GM23338 (cell line): ENCODE measurements around the gene PDE1A. TPM values are rescaled to one million over a fixed set of nuclear protein-coding genes. Genes with fewer than 3 reads are reported as not detected.

ENCODE experiments used
- ATAC-seq: fragments of 200-7000 bp; cut with Tn5 transposase; 3 replicates; pipeline ENCODE4 v1.9.1; 2020
- DNase-seq: peaks from one replicate; pipeline ENCODE4 v3.0.0-alpha.2; 2015; ENCODE audit warnings: low spot score
- H2AFZ ChIP-seq: fragments of 200-600 bp; sonication (generic); 2 replicates; pipeline ENCODE4 v1.8.0; 2016; ENCODE audit warnings: antibody characterized with exemption, mild to moderate bottlenecking, moderate library complexity
- H3F3A ChIP-seq: fragments of 200-600 bp; sonication (generic); replicated peaks from 2 replicates; pipeline ENCODE4 v1.8.0; 2017; ENCODE audit warnings: antibody characterized with exemption, mixed run types, low read depth
- H3K27ac ChIP-seq: fragments of 200-600 bp; sonication (generic); 2 replicates; pipeline ENCODE4 v1.6.1; 2016; ENCODE audit warnings: low read depth
- H3K27me3 ChIP-seq: fragments of 200-600 bp; sonication (generic); 2 replicates; pipeline ENCODE4 v1.8.0; 2016; ENCODE audit warnings: mild to moderate bottlenecking, mixed run types, moderate library complexity; ENCODE audit not compliant: insufficient read depth
- H3K36me3 ChIP-seq: fragments of 200-600 bp; sonication (generic); 2 replicates; pipeline ENCODE4 v1.8.0; 2016; ENCODE audit warnings: mild to moderate bottlenecking; ENCODE audit not compliant: insufficient read depth
- H3K4me1 ChIP-seq: fragments of 200-600 bp; sonication (generic); 2 replicates; pipeline ENCODE4 v1.8.0; 2016; ENCODE audit warnings: mild to moderate bottlenecking, moderate library complexity; ENCODE audit not compliant: insufficient read depth
- H3K4me2 ChIP-seq: fragments of 200-600 bp; sonication (generic); 2 replicates; pipeline ENCODE4 v1.7.1; 2017; ENCODE audit warnings: mixed run types
- H3K4me3 ChIP-seq: fragments of 200-600 bp; sonication (generic); 2 replicates; pipeline ENCODE4 v1.6.1; 2016; ENCODE audit warnings: mixed run types
- H3K79me2 ChIP-seq: fragments of 200-600 bp; sonication (generic); replicated peaks from 2 replicates; pipeline ENCODE4 v1.8.0; 2017; ENCODE audit warnings: mild to moderate bottlenecking; ENCODE audit not compliant: insufficient read depth
- H3K9me2 ChIP-seq: fragments of 200-600 bp; sonication (generic); 2 replicates; pipeline ENCODE4 v1.8.0; 2017; ENCODE audit not compliant: insufficient read depth
- H4K20me1 ChIP-seq: fragments of 200-600 bp; sonication (generic); replicated peaks from 2 replicates; pipeline ENCODE4 v1.8.0; 2017; ENCODE audit warnings: mild to moderate bottlenecking; ENCODE audit not compliant: insufficient read depth
- H3K27ac Mint-ChIP-seq: 2 replicates; pipeline ENCODE4 v1.8.0; 2020; ENCODE audit warnings: inconsistent platforms, mild to moderate bottlenecking, moderate library complexity, mixed read lengths
- H3K27me3 Mint-ChIP-seq: 3 replicates; pipeline ENCODE4 v1.8.0; 2022; ENCODE audit warnings: low read depth, mild to moderate bottlenecking, moderate library complexity, mixed read lengths, inconsistent platforms; ENCODE audit not compliant: insufficient read depth, poor library complexity
- H3K36me3 Mint-ChIP-seq: 3 replicates; pipeline ENCODE4 v1.8.0; 2021; ENCODE audit warnings: low read depth, mild to moderate bottlenecking, inconsistent platforms, moderate library complexity, mixed read lengths
- H3K4me1 Mint-ChIP-seq: 3 replicates; pipeline ENCODE4 v1.8.0; 2020; ENCODE audit warnings: mild to moderate bottlenecking, inconsistent platforms, mixed read lengths
- H3K4me3 Mint-ChIP-seq: 3 replicates; pipeline ENCODE4 v1.8.0; 2021; ENCODE audit warnings: moderate library complexity, mild to moderate bottlenecking, inconsistent platforms, mixed read lengths
- H3K9me3 Mint-ChIP-seq: 3 replicates; pipeline ENCODE4 v1.8.0; 2020; ENCODE audit warnings: moderate library complexity, mild to moderate bottlenecking, inconsistent platforms, mixed read lengths
- CREB1 ChIP-seq: fragments of 250-450 bp; sonication (Bioruptor Pico); IDR thresholded peaks from 2 replicates; pipeline ENCODE4 v1.5.0; 2020; ENCODE audit warnings: low read depth, mild to moderate bottlenecking, moderate library complexity
- ETS1 ChIP-seq: IDR thresholded peaks from 2 replicates; pipeline ENCODE4 v1.6.1; 2016; ENCODE audit warnings: antibody characterized with exemption
- EZH2 ChIP-seq: fragments of 200-600 bp; sonication (generic); IDR thresholded peaks from one replicate; pipeline ENCODE4 v1.8.0; 2017; ENCODE audit warnings: antibody characterized with exemption, mild to moderate bottlenecking, low read depth; ENCODE audit not compliant: unreplicated experiment
- EZH2phosphoT487 ChIP-seq: fragments of 200-600 bp; sonication (generic); IDR thresholded peaks from one replicate; pipeline ENCODE4 v1.8.1; 2018; ENCODE audit warnings: antibody characterized with exemption; ENCODE audit not compliant: unreplicated experiment
- JUNB ChIP-seq: IDR thresholded peaks from one replicate; pipeline ENCODE4 v1.6.1; 2016; ENCODE audit warnings: antibody characterized with exemption; ENCODE audit not compliant: unreplicated experiment
- NANOG ChIP-seq: IDR thresholded peaks from 2 replicates; pipeline ENCODE4 v1.6.1; 2016; ENCODE audit warnings: antibody characterized with exemption, borderline replicate concordance
- POLR2AphosphoS5 ChIP-seq: IDR thresholded peaks from 2 replicates; pipeline ENCODE4 v1.6.1; 2016; ENCODE audit warnings: antibody characterized with exemption, low read depth
- ZNF114 ChIP-seq: fragments of 250-450 bp; sonication (Bioruptor Pico); IDR thresholded peaks from 2 replicates; pipeline ENCODE4 v1.5.0; 2020; ENCODE audit warnings: mild to moderate bottlenecking, moderate library complexity
- ZNF331 ChIP-seq: fragments of 250-450 bp; sonication (Bioruptor Pico); IDR thresholded peaks from 2 replicates; pipeline ENCODE4 v1.5.0; 2020; ENCODE audit warnings: low read depth, mild to moderate bottlenecking, moderate library complexity
- polyA plus RNA-seq: library from polyadenylated mRNA; unstranded; fragments of >200 nt; fragmentation: Nextera tagmentation; extraction: Ambion mirVana; gene quantifications from 2 replicates; pipeline ENCODE4 v1.2.1, GENCODE V29; 2016
- total RNA-seq: library from RNA; depleted of rRNA; stranded (reverse); fragments of >200 nt; shearing (Covaris generic); gene quantifications from 2 replicates; pipeline ENCODE4 v1.2.3, GENCODE V29; 2014
- TF ChIP-seq, protein P1 (sequence below), 2 experiments: fragments of 200-600 bp in 1 of 2; sonication (generic) in 1 of 2; conservative IDR thresholded peaks; 2 replicates each; pipeline versions ENCODE4 v1.5.1 to v1.6.1; 2016 to 2017; ENCODE audit warnings: antibody characterized with exemption in 2 of 2, low read depth in 2 of 2, mild to moderate bottlenecking in 2 of 2, moderate library complexity in 1 of 2
- TF ChIP-seq, protein P2 (sequence below): IDR thresholded peaks from one replicate; pipeline ENCODE4 v1.6.1; 2018; ENCODE audit warnings: antibody characterized with exemption; ENCODE audit not compliant: unreplicated experiment

The PDE1A gene
- total and polyA plus RNA-seq, 2 experiments from 2014 or later, result 0.28 to 0.31 TPM

DNA sequence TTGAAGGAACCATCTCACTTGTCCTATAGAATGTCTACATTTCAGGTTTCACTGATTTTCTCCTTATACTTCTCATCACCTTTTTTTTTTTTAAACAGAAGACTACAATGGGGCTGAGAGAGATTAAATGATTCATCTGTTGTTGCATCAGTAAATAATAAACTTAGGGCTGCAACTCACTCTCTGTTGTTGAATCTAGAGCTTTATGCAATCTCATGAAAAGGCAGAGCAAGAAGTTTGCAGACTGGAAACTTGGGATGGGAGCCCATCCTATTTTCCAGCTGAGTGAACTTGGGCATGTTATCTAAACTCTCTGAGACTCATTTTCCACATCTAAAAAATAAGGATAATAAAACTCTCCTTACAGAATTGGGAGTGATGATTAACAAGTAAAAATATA is 58.4 kb downstream of the PDE1A start:
- Histone ChIP-seq H3K9me2 (no peaks in the 10 kb centered on the region), H3K27ac (no peak overlapping the region), H3K4me2 (no peak overlapping the region), H3K4me3 (no peak overlapping the region), H3F3A (no peaks in the 10 kb centered on the region), H3K4me1 (no peaks in the 10 kb centered on the region), H2AFZ (no peak overlapping the region), H3K36me3 (no peaks in the 10 kb centered on the region), H3K27me3 (no peaks in the 10 kb centered on the region), H3K79me2 (no peaks in the 10 kb centered on the region), H4K20me1 (no peaks in the 10 kb centered on the region)
- Mint-ChIP-seq H3K4me3 (no peak overlapping the region), H3K36me3 (no peaks in the 10 kb centered on the region), H3K27me3 (peaks cover 2% of the 10 kb centered on the region), H3K9me3 (no peaks in the 10 kb centered on the region), H3K4me1 (no peaks in the 10 kb centered on the region), H3K27ac (no peak overlapping the region)
- DNase-seq (no peak), ATAC-seq (no peak)
- TF ChIP-seq EZH2phosphoT487 (no peak), POLR2AphosphoS5 (no peak), ZNF114 (CRISPR knock-in tag) (no peak), NANOG (no peak), CREB1 (no peak), EZH2 (no peak), JUNB (no peak)
- TF ChIP-seq, protein P1, sequence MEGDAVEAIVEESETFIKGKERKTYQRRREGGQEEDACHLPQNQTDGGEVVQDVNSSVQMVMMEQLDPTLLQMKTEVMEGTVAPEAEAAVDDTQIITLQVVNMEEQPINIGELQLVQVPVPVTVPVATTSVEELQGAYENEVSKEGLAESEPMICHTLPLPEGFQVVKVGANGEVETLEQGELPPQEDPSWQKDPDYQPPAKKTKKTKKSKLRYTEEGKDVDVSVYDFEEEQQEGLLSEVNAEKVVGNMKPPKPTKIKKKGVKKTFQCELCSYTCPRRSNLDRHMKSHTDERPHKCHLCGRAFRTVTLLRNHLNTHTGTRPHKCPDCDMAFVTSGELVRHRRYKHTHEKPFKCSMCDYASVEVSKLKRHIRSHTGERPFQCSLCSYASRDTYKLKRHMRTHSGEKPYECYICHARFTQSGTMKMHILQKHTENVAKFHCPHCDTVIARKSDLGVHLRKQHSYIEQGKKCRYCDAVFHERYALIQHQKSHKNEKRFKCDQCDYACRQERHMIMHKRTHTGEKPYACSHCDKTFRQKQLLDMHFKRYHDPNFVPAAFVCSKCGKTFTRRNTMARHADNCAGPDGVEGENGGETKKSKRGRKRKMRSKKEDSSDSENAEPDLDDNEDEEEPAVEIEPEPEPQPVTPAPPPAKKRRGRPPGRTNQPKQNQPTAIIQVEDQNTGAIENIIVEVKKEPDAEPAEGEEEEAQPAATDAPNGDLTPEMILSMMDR (conservative IDR thresholded peaks at IDR 0.05; ENCODE audit: low read depth in 2 of 2), result no peak
- TF ChIP-seq, protein P2, sequence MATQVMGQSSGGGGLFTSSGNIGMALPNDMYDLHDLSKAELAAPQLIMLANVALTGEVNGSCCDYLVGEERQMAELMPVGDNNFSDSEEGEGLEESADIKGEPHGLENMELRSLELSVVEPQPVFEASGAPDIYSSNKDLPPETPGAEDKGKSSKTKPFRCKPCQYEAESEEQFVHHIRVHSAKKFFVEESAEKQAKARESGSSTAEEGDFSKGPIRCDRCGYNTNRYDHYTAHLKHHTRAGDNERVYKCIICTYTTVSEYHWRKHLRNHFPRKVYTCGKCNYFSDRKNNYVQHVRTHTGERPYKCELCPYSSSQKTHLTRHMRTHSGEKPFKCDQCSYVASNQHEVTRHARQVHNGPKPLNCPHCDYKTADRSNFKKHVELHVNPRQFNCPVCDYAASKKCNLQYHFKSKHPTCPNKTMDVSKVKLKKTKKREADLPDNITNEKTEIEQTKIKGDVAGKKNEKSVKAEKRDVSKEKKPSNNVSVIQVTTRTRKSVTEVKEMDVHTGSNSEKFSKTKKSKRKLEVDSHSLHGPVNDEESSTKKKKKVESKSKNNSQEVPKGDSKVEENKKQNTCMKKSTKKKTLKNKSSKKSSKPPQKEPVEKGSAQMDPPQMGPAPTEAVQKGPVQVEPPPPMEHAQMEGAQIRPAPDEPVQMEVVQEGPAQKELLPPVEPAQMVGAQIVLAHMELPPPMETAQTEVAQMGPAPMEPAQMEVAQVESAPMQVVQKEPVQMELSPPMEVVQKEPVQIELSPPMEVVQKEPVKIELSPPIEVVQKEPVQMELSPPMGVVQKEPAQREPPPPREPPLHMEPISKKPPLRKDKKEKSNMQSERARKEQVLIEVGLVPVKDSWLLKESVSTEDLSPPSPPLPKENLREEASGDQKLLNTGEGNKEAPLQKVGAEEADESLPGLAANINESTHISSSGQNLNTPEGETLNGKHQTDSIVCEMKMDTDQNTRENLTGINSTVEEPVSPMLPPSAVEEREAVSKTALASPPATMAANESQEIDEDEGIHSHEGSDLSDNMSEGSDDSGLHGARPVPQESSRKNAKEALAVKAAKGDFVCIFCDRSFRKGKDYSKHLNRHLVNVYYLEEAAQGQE, result no peak

GRCh38 chr2:182367401-182367800 is 59.4 kb downstream of the PDE1A start:
- H3K4me1 Mint-ChIP-seq, result no peaks in the 10 kb centered on the region
- no peaks in the 10 kb centered on the region for H3F3A ChIP-seq
- no peaks in the 10 kb centered on the region for H3K27me3 ChIP-seq
- H3K79me2 ChIP-seq, result no peaks in the 10 kb centered on the region
- H3K36me3 Mint-ChIP-seq, result no peaks in the 10 kb centered on the region
- H4K20me1 ChIP-seq, result no peaks in the 10 kb centered on the region
- H3K4me3 ChIP-seq, result no peak overlapping the region
- H3K9me3 Mint-ChIP-seq, result no peaks in the 10 kb centered on the region
- no peaks in the 10 kb centered on the region for H3K9me2 ChIP-seq
- no peak for ATAC-seq
- H3K4me1 ChIP-seq, result no peaks in the 10 kb centered on the region
- no peaks in the 10 kb centered on the region for H3K36me3 ChIP-seq
- no peak overlapping the region for H3K4me3 Mint-ChIP-seq
- peaks cover 2% of the 10 kb centered on the region for H3K27me3 Mint-ChIP-seq
- H3K27ac ChIP-seq, result no peak overlapping the region
- no peak overlapping the region for H3K27ac Mint-ChIP-seq
- DNase-seq, result no peak
- no peak overlapping the region for H3K4me2 ChIP-seq
- H2AFZ ChIP-seq, result no peak overlapping the region
- no peak for TF ChIP-seq CREB1
- no peak for TF ChIP-seq ZNF331
- TF ChIP-seq EZH2phosphoT487, result no peak
- TF ChIP-seq POLR2AphosphoS5, result no peak
- TF ChIP-seq JUNB, result no peak
- TF ChIP-seq NANOG, result no peak
- TF ChIP-seq, protein P2, result no peak
- TF ChIP-seq, protein P1 (conservative IDR thresholded peaks at IDR 0.05; ENCODE audit: low read depth in 2 of 2), result no peak
- no peak for TF ChIP-seq ETS1
- no peak for TF ChIP-seq ZNF114 (CRISPR knock-in tag)
- no peak for TF ChIP-seq EZH2
